Measurements from ENCODE around the gene GRB14.
"Not testable (repeated sequence)": the region's sequence is repeated elsewhere in the genome, so short reads cannot be mapped to it uniquely, and the experiment has no call there.

GRB14 gene

GRCh38 chr2:164620873-164621763, at the start of gene GRB14:
GRB14 (minus strand) TSS chr2:164621482; CDS start chr2:164621309, 173 bp downstream.
- DNase-seq, result no peak

GRCh38 chr2:164669291-164669690, 48.0 kb upstream of the GRB14 start:
- no peak for DNase-seq

- no peak for DNase-seq
These were observed 46.3 kb upstream of the GRB14 start for GRCh38 chr2:164667566-164667965.

- DNase-seq, result no peak
These were observed 42.8 kb upstream of the GRB14 start for GRCh38 chr2:164664070-164664469.

GRCh38 chr2:164662868-164663631, 41.8 kb upstream of the GRB14 start:
- DNase-seq, result no peak

- no peak for DNase-seq
These were observed 40.8 kb upstream of the GRB14 start for GRCh38 chr2:164662066-164662465.

- no peak for DNase-seq
These were observed 40.1 kb upstream of the GRB14 start for GRCh38 chr2:164661349-164661748.

- no peak for DNase-seq
These were observed 35.8 kb upstream of the GRB14 start for GRCh38 chr2:164657129-164657528.

GRCh38 chr2:164655750-164656149, 34.5 kb upstream of the GRB14 start:
- no peak for DNase-seq

GRCh38 chr2:164655336-164655735, 34.1 kb upstream of the GRB14 start:
- no peak for DNase-seq

GRCh38 chr2:164651361-164651760, 30.1 kb upstream of the GRB14 start:
- no peak for DNase-seq

GRCh38 chr2:164644036-164644700, 22.9 kb upstream of the GRB14 start:
- DNase-seq, result no peak

GRCh38 chr2:164642946-164643555, 21.8 kb upstream of the GRB14 start:
- no peak for DNase-seq

GRCh38 chr2:164642268-164642667, 21.0 kb upstream of the GRB14 start:
- DNase-seq, result no peak

GRCh38 chr2:164628319-164628718, 7.0 kb upstream of the GRB14 start:
- DNase-seq, result not testable (repeated sequence)

- DNase-seq, result no peak
These were observed 4.2 kb upstream of the GRB14 start for GRCh38 chr2:164625378-164625971.

GRCh38 chr2:164624316-164624715, 3.0 kb upstream of the GRB14 start:
- DNase-seq, result no peak

- no peak for DNase-seq
These were observed 1.2 kb upstream of the GRB14 start for GRCh38 chr2:164622338-164623106.

- no peak for DNase-seq
These were observed 453 bp upstream of the GRB14 start for GRCh38 chr2:164621764-164622105.

GRCh38 chr2:164620457-164620856, 825 bp downstream of the GRB14 start:
- DNase-seq, result no peak

GRCh38 chr2:164617466-164617865, 3.8 kb downstream of the GRB14 start:
- no peak for DNase-seq
